AG04449 (cell line): ENCODE measurements around the gene NRCAM.

ENCODE experiments used
- CTCF ChIA-PET: fragments of 350-600 bp; formaldehyde crosslinking; extraction: SDS; loops from one replicate; lab custom pipeline; 2021; ENCODE audit warnings: antibody characterized with exemption; lab: Yijun Ruan, JAX
- POLR2A ChIA-PET: fragments of 400-600, 350-600 bp; formaldehyde crosslinking; extraction: SDS; loops from one replicate; lab custom pipeline; 2020; ENCODE audit warnings: antibody characterized with exemption, inconsistent platforms; lab: Yijun Ruan, JAX
- DNase-seq: peaks from one replicate; pipeline ENCODE4 v3.0.0-alpha.2; 2010; ENCODE audit warnings: low read depth, low spot score
- H3K4me3 ChIP-seq: 2 replicates; pipeline ENCODE4 v1.5.1; 2011; ENCODE audit warnings: low read depth, mild to moderate bottlenecking, control low read depth, low read length
- CTCF ChIP-seq: IDR thresholded peaks from one replicate; pipeline ENCODE4 v1.5.1; 2011; ENCODE audit warnings: mild to moderate bottlenecking, moderate library complexity, low read length, control low read depth, inconsistent platforms; ENCODE audit not compliant: insufficient read depth; ENCODE audit errors: missing control alignments

NRCAM gene

GRCh38 chr7:108248418-108248817 lies 207.8 kb downstream of the NRCAM start:
- no peak for TF ChIP-seq CTCF
- CTCF ChIA-PET = no interaction called here

GRCh38 chr7:108247614-108248013 lies 208.6 kb downstream of the NRCAM start:
- CTCF ChIA-PET = no interaction called here
- no peak overlapping the region for H3K4me3 ChIP-seq
- POLR2A ChIA-PET = no interaction called here
- no peak for DNase-seq
- no peak for TF ChIP-seq CTCF

More at GRCh38 chr7:108248418-108248817, 207.8 kb downstream of the NRCAM start:
- DNase-seq = no peak
- POLR2A ChIA-PET = no interaction called here
- H3K4me3 ChIP-seq = no peak overlapping the region

GRCh38 chr7:108246227-108246837 lies 209.9 kb downstream of the NRCAM start:
- TF ChIP-seq CTCF = no peak
- DNase-seq = peak; percentile 67
- ChIA-PET CTCF (no interaction called here), POLR2A (no interaction called here)
- H3K4me3 ChIP-seq = no peak overlapping the region

DNA sequence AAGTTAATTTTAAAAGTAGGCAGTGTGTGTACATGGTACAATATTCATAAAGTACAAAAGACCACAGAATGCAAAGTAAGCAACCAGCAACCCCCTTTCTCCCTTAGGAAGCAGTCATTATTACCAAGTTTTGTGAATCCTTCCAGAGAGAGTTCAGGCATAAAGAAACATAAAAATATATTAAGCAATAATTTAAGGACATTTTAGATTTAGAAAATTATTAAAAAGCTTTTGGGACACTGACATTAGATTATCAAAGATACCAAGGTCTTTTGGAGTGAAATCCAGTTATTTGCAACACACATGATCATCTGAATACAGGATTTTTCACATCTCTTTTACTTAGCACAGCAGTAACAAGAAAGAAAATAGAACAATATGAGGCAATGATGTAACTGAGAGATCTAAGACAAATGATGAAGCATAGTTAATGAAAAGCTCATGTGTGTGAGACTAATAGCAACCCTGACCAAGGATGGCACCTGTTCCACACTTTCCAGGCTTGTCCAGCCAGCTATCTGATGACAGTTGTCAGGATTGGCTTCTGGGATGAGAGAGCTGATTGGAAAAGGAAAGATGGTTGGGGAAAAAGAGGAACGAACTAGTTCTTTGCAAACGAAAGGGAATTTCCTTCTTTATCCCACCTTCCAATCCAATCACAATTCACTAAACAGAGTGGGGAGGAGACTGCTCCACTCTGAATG lies 210.6 kb downstream of the NRCAM start:
- H3K4me3 ChIP-seq = no peak overlapping the region
- ChIA-PET CTCF (no interaction called here), POLR2A (no interaction called here)
- no peak for TF ChIP-seq CTCF
- no peak for DNase-seq

DNA sequence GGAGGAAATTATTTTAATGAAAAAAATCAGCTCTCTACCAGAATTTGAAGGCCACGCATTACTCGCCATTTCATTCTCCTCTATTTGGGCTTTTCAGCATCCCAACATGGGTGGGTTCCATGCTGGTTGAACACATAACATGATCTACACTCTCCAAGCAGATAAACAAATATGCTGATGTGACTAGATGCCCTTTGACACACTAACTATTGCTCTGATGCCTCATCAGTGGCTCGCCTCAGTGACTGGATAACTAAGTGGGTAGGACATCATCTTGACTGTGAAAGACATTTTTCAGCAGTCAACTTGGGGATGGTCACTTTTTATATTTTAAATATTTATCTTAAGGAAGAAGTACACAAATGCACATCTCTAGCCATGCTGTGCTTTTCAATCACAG lies 212.1 kb downstream of the NRCAM start:
- ChIA-PET POLR2A (no interaction called here), CTCF (no interaction called here)
- DNase-seq = no peak
- H3K4me3 ChIP-seq = no peak overlapping the region
- TF ChIP-seq CTCF = no peak

DNA sequence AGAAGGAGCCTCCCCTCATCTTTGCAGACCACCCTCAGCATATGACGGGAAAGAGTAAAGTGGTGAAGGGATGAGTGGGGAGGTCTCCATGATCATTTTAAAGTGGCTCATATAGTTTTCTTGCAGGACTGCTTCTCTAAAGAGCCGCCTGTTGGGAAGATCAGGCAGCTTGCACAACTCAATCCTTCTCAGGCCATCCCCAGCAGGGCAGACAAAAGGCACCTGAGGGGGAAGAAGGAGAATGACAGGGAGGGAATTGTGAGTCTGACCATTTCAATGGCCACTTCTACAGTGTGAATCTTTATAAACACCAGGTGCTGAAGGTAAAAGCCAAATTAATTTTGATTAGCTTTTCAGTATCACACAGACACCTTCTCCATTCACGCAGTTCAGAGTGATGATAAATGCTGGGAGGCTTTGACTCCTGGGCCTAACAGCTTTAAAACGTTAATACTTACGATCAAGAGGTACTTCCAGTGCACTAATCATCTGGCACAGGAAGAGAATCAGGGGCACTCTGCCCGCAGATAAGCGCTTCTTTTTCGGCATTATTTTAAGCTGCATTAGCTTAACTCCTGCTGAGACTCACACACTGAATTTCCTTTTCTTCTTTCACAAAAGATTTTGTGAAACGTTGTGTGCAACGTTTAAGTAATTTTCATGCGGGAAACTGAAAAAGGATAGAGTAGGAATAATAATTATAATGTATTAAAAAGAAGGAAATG lies 216.6 kb downstream of the NRCAM start:
- no peak for DNase-seq
- TF ChIP-seq CTCF = no peak
- no peak overlapping the region for H3K4me3 ChIP-seq
- CTCF ChIA-PET = no interaction called here
- POLR2A ChIA-PET = no interaction called here
